Mucosa of rectum (tissue), 2 donors: ENCODE data around the gene GRPEL1.

Source experiments
- H3K27ac ChIP-seq, 2 donors: one replicate each; pipeline ENCODE4 v1.7.0; 2013; ENCODE audit warnings: inconsistent platforms in 2 of 2, low read depth in 2 of 2, low read length in 2 of 2
- H3K27me3 ChIP-seq, 2 donors: one replicate each; pipeline ENCODE4 v1.7.0; 2013; ENCODE audit warnings: low read length in 2 of 2; ENCODE audit not compliant: control insufficient read depth in 2 of 2, insufficient read depth in 2 of 2
- H3K36me3 ChIP-seq, 2 donors: one replicate each; pipeline ENCODE4 v1.7.0; 2013; ENCODE audit warnings: low read length in 2 of 2; ENCODE audit not compliant: control insufficient read depth in 2 of 2, insufficient read depth in 2 of 2
- H3K4me1 ChIP-seq, 2 donors: one replicate each; pipeline ENCODE4 v1.7.0; 2013; ENCODE audit warnings: low read length in 2 of 2, mild to moderate bottlenecking in 1 of 2; ENCODE audit not compliant: control insufficient read depth in 2 of 2, insufficient read depth in 2 of 2
- H3K4me3 ChIP-seq, 2 donors: one replicate each; pipeline ENCODE4 v1.7.0; 2013; ENCODE audit warnings: low read length in 2 of 2
- H3K9ac ChIP-seq, 2 donors: one replicate each; pipeline ENCODE4 v1.7.0; 2013; ENCODE audit warnings: low read length in 2 of 2, low read depth in 1 of 2, mild to moderate bottlenecking in 1 of 2
- H3K9me3 ChIP-seq, 2 donors: one replicate each; pipeline ENCODE4 v1.7.0; 2013; ENCODE audit warnings: low read length in 2 of 2; ENCODE audit not compliant: control insufficient read depth in 2 of 2
- donor health status: healthy.
- donor health status: Normal muscosa, but diverticular disease.

GRPEL1 gene

GRCh38 chr4:7048642-7049041, 19.2 kb downstream of the GRPEL1 start:
- H3K27me3 ChIP-seq = no peaks in the 10 kb centered on the region
- peaks cover 23 to 26% of the 10 kb centered on the region in 2 donors for H3K4me1 ChIP-seq
- H3K9ac ChIP-seq = no peak overlapping the region
- H3K27ac ChIP-seq = no peak overlapping the region
- H3K9me3 ChIP-seq = no peaks in the 10 kb centered on the region
- H3K4me3 ChIP-seq = no peak overlapping the region
- peaks cover 11 to 14% of the 10 kb centered on the region in 2 donors for H3K36me3 ChIP-seq

DNA sequence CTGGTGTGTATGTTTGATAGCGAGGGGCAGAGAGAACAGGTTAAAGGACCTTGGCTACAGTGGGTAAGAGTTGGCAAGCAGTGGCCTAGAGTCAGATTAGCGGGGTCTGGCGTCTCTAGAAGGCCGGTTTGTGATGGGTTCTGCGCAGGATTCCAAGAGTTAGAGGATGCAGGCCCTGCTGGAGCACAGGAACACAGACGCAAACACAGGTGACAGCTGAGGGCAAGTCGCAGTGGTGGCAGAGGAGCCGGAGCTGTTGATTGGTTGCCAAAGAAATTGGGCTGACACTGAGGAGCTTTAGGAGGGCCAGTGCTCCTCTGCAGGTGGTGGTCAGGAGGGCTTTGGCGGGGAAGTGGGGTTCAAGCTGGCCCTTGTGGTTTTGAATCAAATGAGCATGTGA, 20.9 kb downstream of the GRPEL1 start:
- no peak overlapping the region for H3K27ac ChIP-seq
- H3K4me3 ChIP-seq = no peak overlapping the region
- H3K9me3 ChIP-seq = no peaks in the 10 kb centered on the region
- no peak overlapping the region for H3K9ac ChIP-seq
- peaks cover 10% of the 10 kb centered on the region in 2 donors for H3K36me3 ChIP-seq
- H3K4me1 ChIP-seq = peaks cover 25 to 28% of the 10 kb centered on the region in 2 donors
- no peaks in the 10 kb centered on the region for H3K27me3 ChIP-seq

- H3K9ac ChIP-seq = peak overlapping the region in 1 of 2 donors; percentile 0
- H3K9me3 ChIP-seq = no peaks in the 10 kb centered on the region
- H3K27ac ChIP-seq = no peak overlapping the region
- H3K4me3 ChIP-seq = no peak overlapping the region
- H3K4me1 ChIP-seq = peaks cover 32 to 35% of the 10 kb centered on the region in 2 donors
- H3K27me3 ChIP-seq = no peaks in the 10 kb centered on the region
- H3K36me3 ChIP-seq = peaks cover 8 to 9% of the 10 kb centered on the region in 2 donors
Observed at GRCh38 chr4:7045961-7046921, 21.6 kb downstream of the GRPEL1 start.

GRCh38 chr4:7045553-7045952, 22.3 kb downstream of the GRPEL1 start:
- Histone ChIP-seq H3K4me3 (peak overlapping the region in 1 of 2 donors; percentile 23), H3K9me3 (no peaks in the 10 kb centered on the region), H3K27me3 (no peaks in the 10 kb centered on the region), H3K36me3 (peaks cover 6 to 8% of the 10 kb centered on the region in 2 donors), H3K9ac (peak overlapping the region in 1 of 2 donors; percentile 14), H3K4me1 (peaks cover 33 to 36% of the 10 kb centered on the region in 2 donors), H3K27ac (no peak overlapping the region)

DNA sequence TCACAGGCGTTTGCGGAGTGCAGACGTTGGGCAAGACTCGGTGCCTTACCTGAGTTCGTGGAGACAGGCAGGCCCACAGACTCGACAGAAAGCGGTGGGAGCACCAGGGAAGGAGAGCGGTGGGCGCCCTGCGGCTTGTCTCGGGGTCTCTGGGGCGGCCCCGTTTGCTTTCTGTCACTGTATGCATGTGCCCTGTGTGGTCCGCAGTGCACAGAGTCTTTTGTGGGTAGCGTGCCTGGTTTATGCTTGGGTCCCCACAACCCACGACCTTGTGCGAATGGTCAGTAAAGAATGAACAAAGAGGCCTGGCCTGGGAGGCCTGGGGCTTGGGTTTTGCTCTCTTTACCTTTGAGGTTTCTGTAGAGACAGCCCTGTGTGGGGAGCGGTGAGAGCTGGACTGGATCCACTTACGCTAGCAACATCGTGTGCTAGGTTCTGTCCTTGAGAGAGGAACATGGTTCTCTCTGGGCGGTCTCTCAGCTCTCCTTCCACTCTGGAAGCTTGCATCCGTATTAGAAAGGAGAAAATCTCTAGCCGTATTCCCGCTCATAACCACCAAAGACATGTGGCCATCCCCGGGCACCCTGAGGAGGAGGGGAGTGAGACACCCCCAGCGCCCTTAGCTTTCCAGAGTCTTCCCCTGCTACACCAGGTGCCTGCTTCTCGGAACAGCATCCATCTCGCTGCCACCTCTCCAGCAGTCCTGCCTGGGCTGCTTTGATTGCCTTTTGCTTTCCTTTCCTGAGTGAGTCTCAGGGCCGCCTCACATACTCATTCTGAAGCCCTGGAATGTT, 23.5 kb downstream of the GRPEL1 start:
- peaks cover 2 to 8% of the 10 kb centered on the region in 2 donors for H3K36me3 ChIP-seq
- peak overlapping the region; percentile 92 for H3K4me3 ChIP-seq
- H3K27ac ChIP-seq = peak overlapping the region; percentile 91 to 92
- peaks cover 33 to 36% of the 10 kb centered on the region in 2 donors for H3K4me1 ChIP-seq
- H3K27me3 ChIP-seq = no peaks in the 10 kb centered on the region
- H3K9ac ChIP-seq = peak overlapping the region; percentile 85 to 98
- H3K9me3 ChIP-seq = no peaks in the 10 kb centered on the region

DNA sequence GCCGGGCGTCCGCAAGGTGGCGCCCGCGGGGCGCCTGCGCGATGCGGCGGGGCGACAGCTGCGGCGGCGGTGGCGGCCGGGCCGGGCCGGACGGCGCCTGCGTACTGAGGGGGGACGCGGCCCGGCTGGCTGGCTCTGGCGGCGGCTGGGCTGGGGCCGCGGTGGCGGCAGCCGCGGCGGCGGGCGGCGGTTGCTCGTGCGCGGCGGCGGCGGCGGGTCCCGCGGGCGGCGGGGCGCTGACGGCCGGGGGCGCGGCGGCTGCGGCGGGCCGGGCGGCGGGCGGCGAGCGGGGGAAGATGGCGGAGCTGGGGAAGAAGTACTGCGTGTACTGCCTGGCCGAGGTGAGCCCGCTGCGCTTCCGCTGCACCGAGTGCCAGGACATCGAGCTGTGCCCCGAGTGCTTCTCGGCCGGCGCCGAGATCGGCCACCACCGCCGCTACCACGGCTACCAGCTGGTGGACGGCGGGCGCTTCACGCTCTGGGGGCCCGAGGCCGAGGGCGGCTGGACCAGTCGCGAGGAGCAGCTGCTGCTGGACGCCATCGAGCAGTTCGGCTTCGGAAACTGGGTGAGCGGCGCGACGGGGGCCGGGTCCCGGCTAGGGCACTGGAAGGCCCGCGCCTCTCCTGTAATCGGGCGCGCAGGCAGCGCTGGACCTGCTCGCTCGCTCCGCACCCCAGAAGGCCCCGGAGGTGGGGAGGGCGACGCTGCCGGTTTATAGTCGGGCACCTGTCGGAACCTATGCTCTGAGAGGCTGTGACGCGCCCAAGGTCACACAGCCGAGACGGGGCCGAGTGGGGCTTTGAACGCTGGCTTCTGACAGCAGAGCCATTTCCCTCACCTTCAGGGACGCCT, 24.4 kb downstream of the GRPEL1 start, which contains the start of gene TADA2B:
TADA2B (plus strand) TSS at position 89 of the 853 bp plus-strand sequence; CDS start at position 297, 208 bp downstream.
- peaks cover 33 to 36% of the 10 kb centered on the region in 2 donors for H3K4me1 ChIP-seq
- H3K27me3 ChIP-seq = no peaks in the 10 kb centered on the region
- peak within 1 kb of the TSS; percentile 92 for H3K4me3 ChIP-seq
- H3K27ac ChIP-seq = peak within 1 kb of the TSS; percentile 91 to 92
- H3K36me3 ChIP-seq = peaks cover 2 to 8% of the 10 kb centered on the region in 2 donors
- peak within 1 kb of the TSS; percentile 85 to 98 for H3K9ac ChIP-seq
- no peaks in the 10 kb centered on the region for H3K9me3 ChIP-seq

- peaks cover 2 to 5% of the 10 kb centered on the region in 2 donors for H3K36me3 ChIP-seq
- H3K9ac ChIP-seq = peak overlapping the region; percentile 36 to 47
- H3K9me3 ChIP-seq = no peaks in the 10 kb centered on the region
- H3K4me3 ChIP-seq = peak overlapping the region; percentile 72 to 80
- H3K27ac ChIP-seq = peak overlapping the region; percentile 54 to 68
- H3K27me3 ChIP-seq = no peaks in the 10 kb centered on the region
- peaks cover 33 to 36% of the 10 kb centered on the region in 2 donors for H3K4me1 ChIP-seq
Observed at GRCh38 chr4:7042503-7043283, 25.2 kb downstream of the GRPEL1 start.

- peaks cover 2 to 5% of the 10 kb centered on the region in 2 donors for H3K36me3 ChIP-seq
- no peaks in the 10 kb centered on the region for H3K27me3 ChIP-seq
- peak overlapping the region; percentile 36 to 47 for H3K9ac ChIP-seq
- H3K27ac ChIP-seq = peak overlapping the region; percentile 54 to 68
- no peaks in the 10 kb centered on the region for H3K9me3 ChIP-seq
- peak overlapping the region; percentile 72 to 80 for H3K4me3 ChIP-seq
- peaks cover 33 to 36% of the 10 kb centered on the region in 2 donors for H3K4me1 ChIP-seq
Observed at GRCh38 chr4:7041801-7042502, 25.9 kb downstream of the GRPEL1 start.
